Mesenchymal stem cell (in vitro differentiated cells and primary cell): ENCODE results near the gene OPA1.

Source experiments
- DNase-seq: peaks from one replicate; pipeline ENCODE4 v3.0.0-alpha.2; 2013
- H2AFZ ChIP-seq: one replicate; pipeline ENCODE4 v1.6.1; 2013; ENCODE audit warnings: low read depth, mild to moderate bottlenecking, control low read depth, inconsistent platforms, low read length, moderate library complexity
- H2AK5ac ChIP-seq: 2 replicates; pipeline ENCODE4 v1.6.1; 2013; ENCODE audit warnings: low read length, moderate library complexity, mild to moderate bottlenecking, inconsistent platforms; ENCODE audit not compliant: severe bottlenecking
- H2BK120ac ChIP-seq: one replicate; pipeline ENCODE4 v1.6.1; 2013; ENCODE audit warnings: low read depth, mild to moderate bottlenecking, inconsistent platforms, low read length, moderate library complexity
- H2BK12ac ChIP-seq, 2 experiments: one replicate each; pipeline ENCODE4 v1.6.1; 2013; ENCODE audit warnings: inconsistent platforms in 2 of 2, low read length in 2 of 2, mild to moderate bottlenecking in 2 of 2, moderate library complexity in 2 of 2, control low read depth in 1 of 2
- H2BK15ac ChIP-seq: one replicate; pipeline ENCODE4 v1.6.1; 2013; ENCODE audit warnings: mild to moderate bottlenecking, low read depth, inconsistent platforms; ENCODE audit not compliant: poor library complexity, severe bottlenecking
- H2BK5ac ChIP-seq: 2 replicates; pipeline ENCODE4 v1.6.1; 2013; ENCODE audit warnings: low read depth, mild to moderate bottlenecking, low read length, control low read depth, inconsistent platforms; ENCODE audit not compliant: poor library complexity, severe bottlenecking
- H3K14ac ChIP-seq, 2 experiments: one replicate each; pipeline ENCODE4 v1.6.1; 2013; ENCODE audit warnings: inconsistent platforms in 2 of 2, low read length in 2 of 2, control low read depth in 1 of 2, mild to moderate bottlenecking in 1 of 2, moderate library complexity in 1 of 2
- H3K18ac ChIP-seq, 2 experiments: one replicate each; pipeline ENCODE4 v1.6.1; 2013; ENCODE audit warnings: inconsistent platforms in 2 of 2, low read length in 2 of 2, control low read depth in 1 of 2, low read depth in 1 of 2, mild to moderate bottlenecking in 1 of 2
- H3K23ac ChIP-seq, 2 experiments: one replicate each; pipeline ENCODE4 v1.6.1; 2013; ENCODE audit warnings: inconsistent platforms in 2 of 2, low read length in 2 of 2, mild to moderate bottlenecking in 2 of 2, moderate library complexity in 2 of 2, control low read depth in 1 of 2
- H3K27ac ChIP-seq: 2 replicates; pipeline ENCODE4 v1.5.1; 2013; ENCODE audit warnings: mild to moderate bottlenecking, moderate library complexity, low read length, control low read depth, inconsistent platforms; ENCODE audit not compliant: poor library complexity, severe bottlenecking
- H3K27me3 ChIP-seq, 2 experiments: 2 replicates each; pipeline versions ENCODE4 v1.6.1 to v1.7.0; 2013; ENCODE audit warnings: low read length in 2 of 2, mild to moderate bottlenecking in 2 of 2, moderate library complexity in 2 of 2, control low read depth in 1 of 2, inconsistent platforms in 1 of 2; ENCODE audit not compliant: control insufficient read depth in 1 of 2, insufficient read depth in 1 of 2
- H3K36me3 ChIP-seq, 2 experiments: 2 replicates each; pipeline versions ENCODE4 v1.6.1 to v1.7.0; 2013; ENCODE audit warnings: low read length in 2 of 2, control low read depth in 1 of 2, inconsistent platforms in 1 of 2, low read depth in 1 of 2, mild to moderate bottlenecking in 1 of 2; ENCODE audit not compliant: insufficient read depth in 2 of 2, control insufficient read depth in 1 of 2
- H3K4ac ChIP-seq, 2 experiments: one replicate each; pipeline ENCODE4 v1.6.1; 2013; ENCODE audit warnings: inconsistent platforms in 2 of 2, low read length in 2 of 2, mild to moderate bottlenecking in 2 of 2, moderate library complexity in 2 of 2, control low read depth in 1 of 2, low read depth in 1 of 2
- H3K4me1 ChIP-seq: 2 replicates; pipeline ENCODE4 v1.6.1; 2013; ENCODE audit warnings: low read depth, low read length, control low read depth; ENCODE audit not compliant: control insufficient read depth, insufficient read depth
- H3K4me2 ChIP-seq: 2 replicates; pipeline ENCODE4 v1.6.1; 2013; ENCODE audit warnings: low read length, mild to moderate bottlenecking, inconsistent platforms; ENCODE audit not compliant: poor library complexity, severe bottlenecking
- H3K4me3 ChIP-seq, 2 experiments: 2 replicates each; pipeline versions ENCODE4 v1.5.1 to v1.7.0; 2013; ENCODE audit warnings: low read length in 2 of 2, mild to moderate bottlenecking in 2 of 2, control low read depth in 1 of 2, low read depth in 1 of 2; ENCODE audit not compliant: insufficient read depth in 1 of 2
- H3K79me1 ChIP-seq: replicated peaks from 2 replicates; pipeline ENCODE4 v1.6.1; 2013; ENCODE audit warnings: mild to moderate bottlenecking, control low read depth, low read length, inconsistent platforms; ENCODE audit not compliant: poor library complexity, severe bottlenecking
- H3K9ac ChIP-seq: 2 replicates; pipeline ENCODE4 v1.7.0; 2013; ENCODE audit warnings: mild to moderate bottlenecking, low read length, moderate library complexity
- H3K9me3 ChIP-seq: 2 replicates; pipeline ENCODE4 v1.7.0; 2013; ENCODE audit warnings: mild to moderate bottlenecking, low read length; ENCODE audit not compliant: control insufficient read depth
- H4K8ac ChIP-seq: one replicate; pipeline ENCODE4 v1.6.1; 2013; ENCODE audit warnings: inconsistent platforms, mild to moderate bottlenecking, low read length, moderate library complexity
- H4K91ac ChIP-seq: one replicate; pipeline ENCODE4 v1.6.1; 2013; ENCODE audit warnings: mild to moderate bottlenecking, low read length, inconsistent platforms
- WGBS: methylation state at CpG from one replicate; pipeline ENCODE4 v1.1.7; 2013; ENCODE audit warnings: mixed read lengths; 5-methylcytosine and 5-hydroxymethylcytosine counted together

OPA1 gene

DNA sequence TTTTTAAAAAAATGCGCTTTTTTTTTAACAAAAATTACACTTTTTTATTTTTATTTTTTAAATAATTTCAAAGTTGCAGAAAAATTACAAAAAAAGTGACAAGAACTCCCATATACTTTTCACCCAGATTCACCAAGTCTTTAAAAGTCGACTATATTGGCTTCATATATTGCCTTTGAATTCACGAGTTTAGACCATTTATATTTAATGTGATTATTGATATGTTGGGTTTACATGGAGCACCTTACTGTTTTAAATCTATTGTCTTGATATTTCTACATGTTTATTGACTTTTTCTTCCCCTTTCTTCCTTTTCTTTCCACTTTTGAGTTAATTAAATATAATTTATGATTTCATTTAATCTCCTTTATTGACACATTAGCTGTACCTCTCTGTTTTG lies 127.2 kb downstream of the OPA1 start:
- H3K36me3 ChIP-seq = no peaks in the 10 kb centered on the region
- H2BK120ac ChIP-seq = no peak overlapping the region
- H3K4ac ChIP-seq = no peak overlapping the region
- no peak overlapping the region for H2AK5ac ChIP-seq
- no peak overlapping the region for H2BK15ac ChIP-seq
- H3K27me3 ChIP-seq = peaks cover 0 to 6% of the 10 kb centered on the region in 2 experiments
- H3K27ac ChIP-seq = no peak overlapping the region
- H3K23ac ChIP-seq = no peak overlapping the region
- H3K4me2 ChIP-seq = no peak overlapping the region
- no peaks in the 10 kb centered on the region for H3K4me1 ChIP-seq
- H3K9ac ChIP-seq = no peak overlapping the region
- H3K79me1 ChIP-seq = no peaks in the 10 kb centered on the region
- no peak overlapping the region for H2BK12ac ChIP-seq
- no peaks in the 10 kb centered on the region for H3K9me3 ChIP-seq
- no peak overlapping the region for H4K91ac ChIP-seq
- no peak overlapping the region for H3K18ac ChIP-seq
- H3K4me3 ChIP-seq = no peak overlapping the region
- H4K8ac ChIP-seq = no peak overlapping the region
- WGBS = no CpG with 5 or more reads among the region's 3 CpGs
- no peak for DNase-seq
- H2AFZ ChIP-seq = no peak overlapping the region
- no peak overlapping the region for H3K14ac ChIP-seq
- no peak overlapping the region for H2BK5ac ChIP-seq

DNA sequence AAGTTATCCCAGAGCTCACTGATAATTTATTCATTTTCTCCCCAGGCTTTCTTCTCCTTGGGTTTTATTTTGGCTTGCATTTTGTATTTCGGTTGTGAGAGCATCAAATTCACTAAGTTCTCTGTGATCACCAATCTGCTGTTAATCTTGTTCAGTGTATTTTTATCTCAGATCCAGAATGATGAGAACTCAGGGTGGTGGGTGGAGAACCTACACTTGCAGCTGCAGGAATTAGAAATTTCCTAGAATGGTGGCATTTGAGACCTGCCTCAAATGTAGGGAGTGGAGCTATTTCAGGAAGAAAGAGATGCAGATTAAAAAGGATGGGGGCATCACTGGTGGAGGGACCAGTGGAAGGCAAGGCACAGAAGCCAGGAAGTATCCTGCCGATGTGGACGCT lies 129.6 kb downstream of the OPA1 start:
- H3K27me3 ChIP-seq = peaks cover 0 to 6% of the 10 kb centered on the region in 2 experiments
- no peak overlapping the region for H2BK12ac ChIP-seq
- H3K27ac ChIP-seq = no peak overlapping the region
- H3K9me3 ChIP-seq = no peaks in the 10 kb centered on the region
- no peaks in the 10 kb centered on the region for H3K36me3 ChIP-seq
- no peak overlapping the region for H3K23ac ChIP-seq
- no peak overlapping the region for H3K9ac ChIP-seq
- H2AFZ ChIP-seq = no peak overlapping the region
- no peak overlapping the region for H3K14ac ChIP-seq
- no peak overlapping the region for H3K4ac ChIP-seq
- no peak overlapping the region for H2BK15ac ChIP-seq
- no peak overlapping the region for H3K18ac ChIP-seq
- H2BK5ac ChIP-seq = no peak overlapping the region
- DNase-seq = no peak
- no peak overlapping the region for H3K4me3 ChIP-seq
- no peak overlapping the region for H2AK5ac ChIP-seq
- no peaks in the 10 kb centered on the region for H3K4me1 ChIP-seq
- no peak overlapping the region for H4K91ac ChIP-seq
- H3K79me1 ChIP-seq = no peaks in the 10 kb centered on the region
- H2BK120ac ChIP-seq = no peak overlapping the region
- H4K8ac ChIP-seq = no peak overlapping the region
- H3K4me2 ChIP-seq = no peak overlapping the region
- WGBS = 94% methylated on average over 2 of the region's 3 CpGs

DNA sequence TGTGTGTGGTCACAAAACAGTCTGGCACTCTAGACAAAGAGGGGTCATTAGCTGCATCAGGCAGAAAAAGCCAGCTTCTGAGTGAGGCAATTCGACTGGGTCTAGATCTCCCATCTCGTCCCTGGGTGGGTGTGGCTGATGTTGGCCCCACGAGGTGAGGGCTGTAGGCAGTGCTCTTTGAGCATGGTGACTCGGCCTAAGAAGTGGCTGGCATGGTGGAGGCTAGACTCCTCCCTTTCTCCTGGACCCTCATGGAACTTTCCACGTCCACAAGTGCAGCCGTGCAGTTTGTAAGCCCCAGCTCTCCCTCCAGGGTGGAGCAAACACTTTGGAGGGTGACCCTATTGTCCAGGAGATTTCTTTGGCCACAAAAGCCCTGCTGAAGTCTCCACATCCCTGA lies 134.1 kb downstream of the OPA1 start:
- Histone ChIP-seq H3K79me1 (no peaks in the 10 kb centered on the region), H2BK5ac (no peak overlapping the region), H4K91ac (no peak overlapping the region), H3K4me3 (peak overlapping the region in 1 of 2 experiments; percentile 11), H3K4me2 (no peak overlapping the region), H3K36me3 (no peaks in the 10 kb centered on the region), H2BK120ac (no peak overlapping the region), H3K27me3 (peaks cover 0 to 6% of the 10 kb centered on the region in 2 experiments), H3K18ac (no peak overlapping the region), H3K4me1 (peaks cover 1% of the 10 kb centered on the region), H2AK5ac (no peak overlapping the region), H3K27ac (no peak overlapping the region), H3K4ac (no peak overlapping the region), H3K9me3 (no peaks in the 10 kb centered on the region), H2AFZ (no peak overlapping the region), H3K23ac (no peak overlapping the region), H2BK12ac (no peak overlapping the region), H3K14ac (no peak overlapping the region), H4K8ac (no peak overlapping the region), H3K9ac (no peak overlapping the region), H2BK15ac (no peak overlapping the region)
- 79% methylated on average over 6 of the region's 6 CpGs for WGBS
- no peak for DNase-seq

DNA sequence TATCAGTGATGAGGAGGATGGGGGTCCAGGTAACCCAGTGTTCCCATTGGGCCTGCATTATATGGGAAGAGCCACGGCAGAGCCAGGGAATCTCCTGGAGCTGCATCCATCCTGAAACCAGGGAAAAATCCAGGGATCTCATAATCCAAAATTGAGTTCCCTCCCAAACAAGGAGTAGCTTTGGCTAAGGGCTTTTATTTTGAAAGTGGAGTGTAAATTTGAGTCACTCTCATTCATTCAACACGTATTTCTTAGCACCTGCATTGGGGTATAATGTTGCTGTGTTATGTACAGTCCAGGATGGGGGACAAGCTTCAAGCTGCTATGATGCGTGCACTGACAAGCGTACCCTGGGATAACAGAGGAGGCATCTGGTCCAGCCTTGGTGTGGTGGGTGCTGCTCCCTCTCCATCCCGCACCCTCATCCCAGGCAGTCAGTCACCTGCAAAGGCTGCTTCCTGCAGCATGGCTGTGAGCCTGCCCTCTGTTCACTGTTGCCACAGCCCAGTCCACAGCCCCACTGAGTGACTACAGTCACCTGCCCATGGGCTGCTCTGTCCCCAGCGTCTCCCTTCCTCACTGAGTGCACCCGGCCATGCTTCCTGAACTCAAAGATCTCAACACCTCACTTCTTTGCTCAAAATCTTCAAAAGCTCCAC lies 135.6 kb downstream of the OPA1 start:
- H2BK12ac ChIP-seq = no peak overlapping the region
- peaks cover 6% of the 10 kb centered on the region for H3K4me1 ChIP-seq
- H3K23ac ChIP-seq = no peak overlapping the region
- no peak overlapping the region for H4K8ac ChIP-seq
- H3K14ac ChIP-seq = peak overlapping the region in 1 of 2 experiments; percentile 44
- H3K18ac ChIP-seq = no peak overlapping the region
- H3K9ac ChIP-seq = no peak overlapping the region
- no peak overlapping the region for H3K4me2 ChIP-seq
- H2BK15ac ChIP-seq = no peak overlapping the region
- H3K27ac ChIP-seq = no peak overlapping the region
- no peaks in the 10 kb centered on the region for H3K9me3 ChIP-seq
- H2AFZ ChIP-seq = no peak overlapping the region
- H3K27me3 ChIP-seq = no peaks in the 10 kb centered on the region
- H3K79me1 ChIP-seq = no peaks in the 10 kb centered on the region
- H3K4me3 ChIP-seq = no peak overlapping the region
- no peak overlapping the region for H2BK120ac ChIP-seq
- H4K91ac ChIP-seq = peak overlapping the region; percentile 41
- H3K4ac ChIP-seq = no peak overlapping the region
- no peak for DNase-seq
- H3K36me3 ChIP-seq = no peaks in the 10 kb centered on the region
- no peak overlapping the region for H2AK5ac ChIP-seq
- no peak overlapping the region for H2BK5ac ChIP-seq
- WGBS = 87% methylated on average over 7 of the region's 7 CpGs
